Measurements from ENCODE around the gene NECAB3. TPM values are rescaled to one million over a fixed set of nuclear protein-coding genes. Genes with fewer than 3 reads are reported as not detected.

Gene NECAB3
- total and polyA plus RNA-seq, 2 of the 13 experiments (the other 11 are each of a cell fraction or from before 2014, with no cell fraction given), result 61.5 to 65.5 TPM

DNA sequence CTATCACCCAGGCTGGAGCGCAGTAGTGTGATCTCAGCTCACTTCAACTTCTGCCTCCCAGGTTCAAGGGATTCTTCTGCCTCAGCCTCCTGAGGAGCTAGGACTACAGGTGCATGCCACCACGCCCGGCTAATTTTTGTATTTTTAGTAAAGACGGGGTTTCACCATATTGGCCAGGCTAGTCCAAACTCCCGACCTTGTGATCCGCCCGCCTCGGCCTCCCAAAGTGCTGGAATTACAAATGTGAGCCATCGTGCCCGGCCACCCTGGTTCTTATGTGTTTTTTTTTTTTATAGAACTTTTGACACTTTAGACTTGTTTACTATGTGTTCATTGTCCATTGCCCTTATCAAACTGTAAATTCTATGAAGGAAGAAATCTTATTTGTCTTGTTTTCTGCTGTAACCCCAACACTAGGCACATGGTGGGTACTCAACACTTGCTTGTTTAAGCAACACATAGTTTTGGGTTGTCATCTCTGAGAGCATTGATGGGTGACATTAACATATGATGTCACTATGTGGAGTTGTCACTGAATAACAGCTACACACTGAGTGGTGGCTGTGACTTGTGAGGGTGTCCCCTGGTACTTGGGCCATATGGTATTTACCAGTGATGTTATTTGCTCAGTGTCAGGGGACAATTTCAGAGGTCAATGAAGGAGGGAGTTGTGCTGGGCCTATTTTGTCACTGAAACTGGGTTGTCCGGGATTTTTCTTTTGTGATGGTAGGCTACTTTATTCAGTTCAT, 47.3 kb upstream of the NECAB3 start:
- WGBS (ENCODE audit: low lambda C conversion rate), result 30% methylated on average over 11 of the region's 11 CpGs
- Histone ChIP-seq H3K4me2 (ENCODE audit: low read depth, low read length) (peak overlapping the region; percentile 5), H3K27me3 (ENCODE audit: control insufficient read depth in 1 of 2, insufficient read depth in 2 of 2, low read length in 2 of 2) (no peaks in the 10 kb centered on the region), H2AFZ (ENCODE audit: low read length) (no peak overlapping the region), H3K36me3 (replicated peaks in 1 of 2; ENCODE audit: control insufficient read depth in 1 of 2, insufficient read depth in 2 of 2, low read length in 2 of 2) (no peaks in the 10 kb centered on the region), H3K9ac (ENCODE audit: insufficient read depth, low read depth, low read length) (no peak overlapping the region), H3K4me3 (replicated peaks in 1 of 3; ENCODE audit: insufficient read depth in 1 of 3, low read depth in 2 of 3, low read length in 3 of 3) (no peak overlapping the region), H3K79me2 (ENCODE audit: insufficient read depth, low read length) (no peaks in the 10 kb centered on the region), H3K9me3 (ENCODE audit: low read length) (no peaks in the 10 kb centered on the region), H3K4me1 (ENCODE audit: insufficient read depth, low read length) (peaks cover 81% of the 10 kb centered on the region), H3K27ac (ENCODE audit: extremely low read length, insufficient read depth, low read length) (no peak overlapping the region), H4K20me1 (ENCODE audit: insufficient read depth, low read length) (no peaks in the 10 kb centered on the region)
- in situ Hi-C loops (cut with HindIII; ENCODE audit: extremely low pct_ligation_motif_present, low pct_unique_long_range_greater_than_20kb), result no loop called here
- ChIA-PET CTCF (ENCODE audit: low intra/inter-chr PET ratio, low total read pairs) (no interaction called here), POLR2A (interaction anchor here (3.2 kb wide), 1 partner anchor 11 kb away, joined by 12 read pairs; the partner anchor contains the start of gene ZNF341)
- DNase-seq (ENCODE audit: low spot score) (peak; percentile 54), ATAC-seq (peak; percentile 42), FAIRE-seq (peak; percentile 4)
- BruUV-seq (replicated peaks), result no TSS peak
- intact Hi-C loops (cut with micrococcal nuclease; ENCODE audit: unreplicated experiment), result no loop called here
- no peak for TF ChIP-seq ZFYVE20 (CRISPR knock-in tag; IDR thresholded peaks at IDR 0.05; ENCODE audit: borderline replicate concordance, low read depth)
- TF ChIP-seq, protein P1, sequence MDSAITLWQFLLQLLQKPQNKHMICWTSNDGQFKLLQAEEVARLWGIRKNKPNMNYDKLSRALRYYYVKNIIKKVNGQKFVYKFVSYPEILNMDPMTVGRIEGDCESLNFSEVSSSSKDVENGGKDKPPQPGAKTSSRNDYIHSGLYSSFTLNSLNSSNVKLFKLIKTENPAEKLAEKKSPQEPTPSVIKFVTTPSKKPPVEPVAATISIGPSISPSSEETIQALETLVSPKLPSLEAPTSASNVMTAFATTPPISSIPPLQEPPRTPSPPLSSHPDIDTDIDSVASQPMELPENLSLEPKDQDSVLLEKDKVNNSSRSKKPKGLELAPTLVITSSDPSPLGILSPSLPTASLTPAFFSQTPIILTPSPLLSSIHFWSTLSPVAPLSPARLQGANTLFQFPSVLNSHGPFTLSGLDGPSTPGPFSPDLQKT (CRISPR knock-in tag; IDR thresholded peaks at IDR 0.05; ENCODE audit: borderline replicate concordance), result no peak
- TF ChIP-seq ZNF101 (CRISPR knock-in tag; IDR thresholded peaks at IDR 0.05; ENCODE audit: borderline replicate concordance, low read depth), result no peak
- TF ChIP-seq, protein P2, sequence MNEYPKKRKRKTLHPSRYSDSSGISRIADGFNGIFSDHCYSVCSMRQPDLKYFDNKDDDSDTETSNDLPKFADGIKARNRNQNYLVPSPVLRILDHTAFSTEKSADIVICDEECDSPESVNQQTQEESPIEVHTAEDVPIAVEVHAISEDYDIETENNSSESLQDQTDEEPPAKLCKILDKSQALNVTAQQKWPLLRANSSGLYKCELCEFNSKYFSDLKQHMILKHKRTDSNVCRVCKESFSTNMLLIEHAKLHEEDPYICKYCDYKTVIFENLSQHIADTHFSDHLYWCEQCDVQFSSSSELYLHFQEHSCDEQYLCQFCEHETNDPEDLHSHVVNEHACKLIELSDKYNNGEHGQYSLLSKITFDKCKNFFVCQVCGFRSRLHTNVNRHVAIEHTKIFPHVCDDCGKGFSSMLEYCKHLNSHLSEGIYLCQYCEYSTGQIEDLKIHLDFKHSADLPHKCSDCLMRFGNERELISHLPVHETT (CRISPR knock-in tag; conservative IDR thresholded peaks at IDR 0.05), result no peak
- TF ChIP-seq ELF1 (CRISPR knock-in tag; IDR thresholded peaks at IDR 0.05), result no peak
- TF ChIP-seq, protein P3, sequence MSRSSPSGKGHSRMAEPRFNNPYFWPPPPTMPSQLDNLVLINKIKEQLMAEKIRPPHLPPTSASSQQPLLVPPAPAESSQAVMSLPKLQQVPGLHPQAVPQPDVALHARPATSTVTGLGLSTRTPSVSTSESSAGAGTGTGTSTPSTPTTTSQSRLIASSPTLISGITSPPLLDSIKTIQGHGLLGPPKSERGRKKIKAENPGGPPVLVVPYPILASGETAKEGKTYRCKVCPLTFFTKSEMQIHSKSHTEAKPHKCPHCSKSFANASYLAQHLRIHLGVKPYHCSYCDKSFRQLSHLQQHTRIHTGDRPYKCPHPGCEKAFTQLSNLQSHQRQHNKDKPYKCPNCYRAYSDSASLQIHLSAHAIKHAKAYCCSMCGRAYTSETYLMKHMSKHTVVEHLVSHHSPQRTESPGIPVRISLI (CRISPR knock-in tag; IDR thresholded peaks at IDR 0.05; ENCODE audit: borderline replicate concordance), result no peak; the same call in 1 of the 2 replicates
- 0 out of 2 replicates have a peak, but pooled peaks have one; percentile 12 for TF ChIP-seq CREM (IDR thresholded peaks at IDR 0.05)
- no peak for TF ChIP-seq CREM (CRISPR knock-in tag; IDR thresholded peaks at IDR 0.05)
- no peak for TF ChIP-seq PAX8 (CRISPR knock-in tag; IDR thresholded peaks at IDR 0.05; ENCODE audit: borderline replicate concordance)
- TF ChIP-seq ZNF24 (IDR thresholded peaks at IDR 0.05), result no peak
- TF ChIP-seq ZNF33B (CRISPR knock-in tag; IDR thresholded peaks at IDR 0.05), result no peak
- TF ChIP-seq, protein P4, sequence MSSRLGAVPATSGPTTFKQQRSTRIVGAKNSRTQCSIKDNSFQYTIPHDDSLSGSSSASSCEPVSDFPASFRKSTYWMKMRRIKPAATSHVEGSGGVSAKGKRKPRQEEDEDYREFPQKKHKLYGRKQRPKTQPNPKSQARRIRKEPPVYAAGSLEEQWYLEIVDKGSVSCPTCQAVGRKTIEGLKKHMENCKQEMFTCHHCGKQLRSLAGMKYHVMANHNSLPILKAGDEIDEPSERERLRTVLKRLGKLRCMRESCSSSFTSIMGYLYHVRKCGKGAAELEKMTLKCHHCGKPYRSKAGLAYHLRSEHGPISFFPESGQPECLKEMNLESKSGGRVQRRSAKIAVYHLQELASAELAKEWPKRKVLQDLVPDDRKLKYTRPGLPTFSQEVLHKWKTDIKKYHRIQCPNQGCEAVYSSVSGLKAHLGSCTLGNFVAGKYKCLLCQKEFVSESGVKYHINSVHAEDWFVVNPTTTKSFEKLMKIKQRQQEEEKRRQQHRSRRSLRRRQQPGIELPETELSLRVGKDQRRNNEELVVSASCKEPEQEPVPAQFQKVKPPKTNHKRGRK (CRISPR knock-in tag; IDR thresholded peaks at IDR 0.05), result no peak
- no peak for TF ChIP-seq HDAC6 (IDR thresholded peaks at IDR 0.05; ENCODE audit: low read depth, low read length)
- TF ChIP-seq ZFP36L1 (CRISPR knock-in tag; IDR thresholded peaks at IDR 0.05), result no peak
- TF ChIP-seq ZMYM3 (CRISPR knock-in tag; IDR thresholded peaks at IDR 0.05), result peak; percentile 44; the same call in 1 of the 2 replicates
- TF ChIP-seq PRPF4 (IDR thresholded peaks at IDR 0.05; ENCODE audit: low read depth, low read length, poor library complexity, severe bottlenecking), result no peak
- no peak for TF ChIP-seq GFI1 (CRISPR knock-in tag; IDR thresholded peaks at IDR 0.05; ENCODE audit: borderline replicate concordance)
- TF ChIP-seq SRSF9 (IDR thresholded peaks at IDR 0.05; ENCODE audit: borderline replicate concordance, insufficient read depth, low read depth, low read length, poor library complexity, severe bottlenecking), result no peak
- no peak for TF ChIP-seq YY1 (IDR thresholded peaks at IDR 0.05; ENCODE audit: insufficient read depth, insufficient replicate concordance, low read depth, low read length)
